A549 (cell line): ENCODE measurements around the gene HESX1. TPM values are rescaled to one million over a fixed set of nuclear protein-coding genes. Genes with fewer than 3 reads are reported as not detected.

ENCODE experiments used
- ATAC-seq, 2 experiments: fragments of 200-7000 bp in 1 of 2; fragments of >200 bp in 1 of 2; cut with Nextera tagmentation in 1 of 2; cut with Tn5 transposase in 1 of 2; 3 replicates each; pipeline versions ENCODE4 v1.8.0 to v1.9.1; 2018 to 2020; ENCODE audit warnings: mild to moderate bottlenecking in 1 of 2, moderate library complexity in 1 of 2
- CTCF ChIA-PET: fragments of 300-600 bp; sonication (Branson Sonifier 250); formaldehyde crosslinking; extraction: SDS; loops from one replicate; lab custom pipeline; 2021; ENCODE audit warnings: antibody characterized with exemption, inconsistent platforms; lab: Yijun Ruan, JAX
- POLR2A ChIA-PET: fragments of 350-600 bp; formaldehyde crosslinking; extraction: SDS; loops from one replicate; lab custom pipeline; 2021; ENCODE audit warnings: antibody characterized with exemption, inconsistent platforms; lab: Yijun Ruan, JAX
- DNase-seq, 2 experiments: peaks; one replicate each; pipeline versions ENCODE4 v3.0.0 to v3.0.0-alpha.2; 2011 to 2016; ENCODE audit warnings: low read depth in 1 of 2, low spot score in 1 of 2
- FAIRE-seq: peaks from 2 replicates; lab custom pipeline; 2011; peaks lifted over from hg19 to GRCh38; lab: Jason Lieb, UNC
- H3K27ac ChIP-seq, 2 experiments: fragments of >200 bp; sonication (Bioruptor Twin); formaldehyde crosslinking; 3 replicates each; pipeline ENCODE4 v1.5.1; 2016 to 2017
- H3K4me1 ChIP-seq: fragments of >200 bp; sonication (Bioruptor Twin); formaldehyde crosslinking; 3 replicates; pipeline ENCODE4 v1.6.1; 2016
- H3K4me2 ChIP-seq: fragments of >200 bp; sonication (Bioruptor Twin); formaldehyde crosslinking; 3 replicates; pipeline ENCODE4 v1.6.1; 2016
- H3K4me3 ChIP-seq: fragments of >200 bp; sonication (Bioruptor Twin); formaldehyde crosslinking; 3 replicates; pipeline ENCODE4 v1.5.1; 2016
- H3K9me3 ChIP-seq: fragments of >200 bp; sonication (Bioruptor Twin); formaldehyde crosslinking; 3 replicates; pipeline ENCODE4 v1.6.1; 2016
- ATOH8 ChIP-seq: fragments of 250-450 bp; sonication (Bioruptor Pico); IDR thresholded peaks from 2 replicates; pipeline ENCODE4 v1.5.0; 2020; ENCODE audit warnings: low read depth, mild to moderate bottlenecking, moderate library complexity
- CEBPB ChIP-seq, 2 experiments: fragments of >200 bp in 1 of 2; sonication (Bioruptor Twin) in 1 of 2; formaldehyde crosslinking in 1 of 2; IDR thresholded peaks; 2 replicates each; pipeline ENCODE4 v1.6.1; 2012 to 2016
- CHD2 ChIP-seq: fragments of 150-350 bp; IDR thresholded peaks from 2 replicates; pipeline ENCODE4 v1.6.1; 2014; ENCODE audit warnings: low read length; ENCODE audit not compliant: partially characterized antibody
- CHD4 ChIP-seq: fragments of 200-600 bp; sonication (generic); IDR thresholded peaks from 2 replicates; pipeline ENCODE4 v1.6.1; 2016; ENCODE audit warnings: antibody characterized with exemption, mild to moderate bottlenecking, borderline replicate concordance
- EHF ChIP-seq: fragments of 250-450 bp; sonication (Bioruptor Pico); IDR thresholded peaks from 2 replicates; pipeline ENCODE4 v1.5.0; 2020; ENCODE audit warnings: mild to moderate bottlenecking
- ELK1 ChIP-seq: fragments of 150-350 bp; IDR thresholded peaks from 2 replicates; pipeline ENCODE4 v1.6.1; 2014; ENCODE audit warnings: low read depth, mild to moderate bottlenecking, low read length
- EP300 ChIP-seq, 2 experiments: fragments of >200 bp; sonication (Bioruptor Twin); formaldehyde crosslinking; IDR thresholded peaks; 2 replicates in 1 of 2; 3 replicates in 1 of 2; pipeline ENCODE4 v1.6.1; 2016 to 2017
- FOSB ChIP-seq: fragments of 250-450 bp; sonication (Bioruptor Pico); IDR thresholded peaks from 2 replicates; pipeline ENCODE4 v1.5.0; 2020; ENCODE audit warnings: mild to moderate bottlenecking, moderate library complexity
- FOSL2 ChIP-seq, 2 experiments: fragments of 450-650 bp in 1 of 2; fragments of >200 bp in 1 of 2; sonication (Bioruptor Twin) in 1 of 2; formaldehyde crosslinking; IDR thresholded peaks; 2 replicates each; pipeline versions ENCODE4 v1.5.0 to v1.6.1; 2016 to 2020; ENCODE audit warnings: mild to moderate bottlenecking in 1 of 2, moderate library complexity in 1 of 2
- FOXS1 ChIP-seq: fragments of 250-450 bp; sonication (Bioruptor Pico); IDR thresholded peaks from 2 replicates; pipeline ENCODE4 v1.5.0; 2020; ENCODE audit warnings: mild to moderate bottlenecking, moderate library complexity
- GATA3 ChIP-seq: IDR thresholded peaks from 2 replicates; pipeline ENCODE4 v1.6.1; 2012; ENCODE audit warnings: borderline replicate concordance
- HES2 ChIP-seq: fragments of >200 bp; sonication (Bioruptor Twin); formaldehyde crosslinking; IDR thresholded peaks from 2 replicates; pipeline ENCODE4 v1.6.1; 2016
- HEYL ChIP-seq: fragments of 250-450 bp; sonication (Bioruptor Pico); IDR thresholded peaks from 2 replicates; pipeline ENCODE4 v1.8.0; 2021; ENCODE audit warnings: mild to moderate bottlenecking, moderate library complexity
- HOXB13 ChIP-seq: fragments of 250-450 bp; sonication (Bioruptor Pico); IDR thresholded peaks from 2 replicates; pipeline ENCODE4 v1.5.0; 2020; ENCODE audit warnings: low read depth, mild to moderate bottlenecking, moderate library complexity
- HOXB5 ChIP-seq: fragments of 250-450 bp; sonication (Bioruptor Pico); IDR thresholded peaks from 2 replicates; pipeline ENCODE4 v1.5.0; 2020; ENCODE audit warnings: mild to moderate bottlenecking, moderate library complexity
- JUN ChIP-seq, 2 experiments: fragments of >200 bp; sonication (Bioruptor Twin); formaldehyde crosslinking; IDR thresholded peaks; 2 replicates in 1 of 2; 3 replicates in 1 of 2; pipeline ENCODE4 v1.6.1; 2016 to 2017
- KDM1A ChIP-seq: fragments of 200-600 bp; sonication (generic); IDR thresholded peaks from 2 replicates; pipeline ENCODE4 v1.6.1; 2016; ENCODE audit warnings: low read depth, mild to moderate bottlenecking
- KDM5A ChIP-seq: fragments of 200-600 bp; sonication (generic); IDR thresholded peaks from 2 replicates; pipeline ENCODE4 v1.6.1; 2016; ENCODE audit warnings: antibody characterized with exemption, mild to moderate bottlenecking
- MAFK ChIP-seq: fragments of 450-650 bp; IDR thresholded peaks from 2 replicates; pipeline ENCODE4 v1.6.1; 2014; ENCODE audit not compliant: partially characterized antibody
- MAZ ChIP-seq: fragments of 150-350 bp; IDR thresholded peaks from 2 replicates; pipeline ENCODE4 v1.6.1; 2014; ENCODE audit warnings: antibody characterized with exemption, low read depth, low read length, borderline replicate concordance
- MYC ChIP-seq: IDR thresholded peaks from 2 replicates; pipeline ENCODE4 v1.6.1; 2012; ENCODE audit warnings: mild to moderate bottlenecking, inconsistent platforms, low read length, improper control_type of control experiment, borderline replicate concordance
- NFE2L2 ChIP-seq: fragments of 150-350 bp; conservative IDR thresholded peaks from 2 replicates; pipeline ENCODE4 v1.6.1; 2014; ENCODE audit warnings: low read length
- PBX3 ChIP-seq: IDR thresholded peaks from 2 replicates; pipeline ENCODE4 v1.6.1; 2012
- PHF8 ChIP-seq: fragments of 200-600 bp; sonication (generic); IDR thresholded peaks from 2 replicates; pipeline ENCODE4 v1.6.1; 2016; ENCODE audit warnings: low read depth, mild to moderate bottlenecking, antibody characterized with exemption, moderate library complexity, borderline replicate concordance
- POLR2A ChIP-seq: IDR thresholded peaks from 2 replicates; pipeline ENCODE4 v1.6.1; 2012; ENCODE audit warnings: mild to moderate bottlenecking, low read length
- POLR2AphosphoS2 ChIP-seq: conservative IDR thresholded peaks from 2 replicates; pipeline ENCODE4 v1.6.1; 2012; ENCODE audit warnings: low read length, improper control_type of control experiment, inconsistent platforms
- RARB ChIP-seq: fragments of 250-450 bp; sonication (Bioruptor Pico); IDR thresholded peaks from 2 replicates; pipeline ENCODE4 v1.8.0; 2021; ENCODE audit warnings: mild to moderate bottlenecking, moderate library complexity
- REST ChIP-seq: fragments of 200-600 bp; sonication (generic); IDR thresholded peaks from 2 replicates; pipeline ENCODE4 v1.6.1; 2016; ENCODE audit warnings: antibody characterized with exemption, mild to moderate bottlenecking, moderate library complexity
- RNF2 ChIP-seq: fragments of 200-600 bp; sonication (generic); IDR thresholded peaks from 2 replicates; pipeline ENCODE4 v1.6.1; 2016; ENCODE audit warnings: low read depth, mild to moderate bottlenecking, antibody characterized with exemption, moderate library complexity, borderline replicate concordance
- SMC3 ChIP-seq: fragments of >200 bp; sonication (Bioruptor Twin); formaldehyde crosslinking; IDR thresholded peaks from 3 replicates; pipeline ENCODE4 v1.6.1; 2018; ENCODE audit warnings: inconsistent platforms
- TFCP2L1 ChIP-seq: fragments of 250-450 bp; sonication (Bioruptor Pico); IDR thresholded peaks from 2 replicates; pipeline ENCODE4 v1.5.0; 2021; ENCODE audit warnings: mild to moderate bottlenecking
- TP53 ChIP-seq: fragments of 250-450 bp; sonication (Bioruptor Pico); IDR thresholded peaks from 2 replicates; pipeline ENCODE4 v1.5.0; 2021; ENCODE audit warnings: mild to moderate bottlenecking, moderate library complexity
- USF2 ChIP-seq: fragments of 450-650 bp; IDR thresholded peaks from 2 replicates; pipeline ENCODE4 v1.6.1; 2014; ENCODE audit warnings: antibody characterized with exemption
- ZFP36 ChIP-seq: fragments of 450-650 bp; IDR thresholded peaks from 2 replicates; pipeline ENCODE4 v1.6.1; 2014; ENCODE audit warnings: borderline replicate concordance; ENCODE audit not compliant: partially characterized antibody
- WGBS: methylation state at CpG from one replicate; pipeline ENCODE4 v1.1.6; 2017; ENCODE audit errors: missing lambda C conversion rate; 5-methylcytosine and 5-hydroxymethylcytosine counted together
- polyA plus RNA-seq, 4 experiments: library from polyadenylated mRNA; depleted of rRNA in 3 of 4; stranded (reverse); fragments of >200 nt; fragmentation: RNase III in 1 of 4; extraction: RNeasy Plus Mini Kit Qiagen cat#74134 plus additional on column Dnase treatment in 1 of 4; gene quantifications; 2 replicates in 3 of 4; 3 replicates in 1 of 4; pipeline ENCODE4 v1.2.3, GENCODE V29; 2011 to 2017

HESX1 gene
- polyA plus RNA-seq, 2 of the 4 experiments (the other 2 are of a cell fraction): 0.35 to 0.87 TPM

- peak; percentile 95 to 98 for ATAC-seq
- FAIRE-seq: no peak
- TF ChIP-seq MAFK: no peak
- no peak for TF ChIP-seq GATA3
- no peak for TF ChIP-seq KDM1A
- no peak for TF ChIP-seq RARB
- no peak for TF ChIP-seq ELK1
- TF ChIP-seq HOXB13: no peak
- no peak for TF ChIP-seq SMC3
- TF ChIP-seq ATOH8: no peak
- TF ChIP-seq USF2: no peak
- no peak for TF ChIP-seq FOSB (CRISPR knock-in tag)
- TF ChIP-seq RNF2: peak; percentile 37; the same call in 1 of the 2 replicates
- TF ChIP-seq HES2: no peak
- TF ChIP-seq PHF8: peak; percentile 37; the same call in 1 of the 2 replicates
- peak; percentile 62 for TF ChIP-seq CHD2
- no peak for TF ChIP-seq CEBPB (IDR thresholded peaks at IDR 0.05)
- no peak for TF ChIP-seq EP300 (IDR thresholded peaks at IDR 0.05)
- TF ChIP-seq POLR2A: peak; percentile 80
- no peak for TF ChIP-seq HEYL (CRISPR knock-in tag)
- TF ChIP-seq JUN (IDR thresholded peaks at IDR 0.05): peak; percentile 29 to 56; a peak in 1 of 5 replicates
- TF ChIP-seq NFE2L2: no peak
- peak; percentile 90 for TF ChIP-seq PBX3
- no peak for TF ChIP-seq EHF (CRISPR knock-in tag)
- no peak for TF ChIP-seq MAZ
- no peak for TF ChIP-seq POLR2AphosphoS2
- no peak for TF ChIP-seq ZFP36
- TF ChIP-seq HOXB5 (CRISPR knock-in tag): no peak
- no peak for TF ChIP-seq TFCP2L1 (CRISPR knock-in tag)
- no peak for TF ChIP-seq FOXS1 (CRISPR knock-in tag)
- no peak for TF ChIP-seq MYC
- TF ChIP-seq KDM5A: no peak
- TF ChIP-seq TP53 (CRISPR knock-in tag): no peak
- TF ChIP-seq FOSL2 (IDR thresholded peaks at IDR 0.05): no peak
- TF ChIP-seq FOSL2 (CRISPR knock-in tag; IDR thresholded peaks at IDR 0.05): no peak
- TF ChIP-seq REST: peak; percentile 48
- TF ChIP-seq CHD4: no peak
These were observed 27.6 kb upstream of the HESX1 start, which contains the start of gene APPL1 for GRCh38 chr3:57227204-57227929. TSS of gene APPL1 (plus strand) at chr3:57227729. CDS start at chr3:57227884, 155 bp downstream.

More at GRCh38 chr3:57227204-57227929, 27.6 kb upstream of the HESX1 start, which contains the start of gene APPL1:
- DNase-seq: peak; percentile 85 to 87
- WGBS: 1% methylated on average over 16 of the region's 71 CpGs
- Histone ChIP-seq H3K4me1 (peaks cover 18% of the 10 kb centered on the region; the same call in 2 of the 3 replicates), H3K4me3 (peak within 1 kb of the TSS; percentile 91), H3K9me3 (no peaks in the 10 kb centered on the region), H3K4me2 (peak within 1 kb of the TSS; percentile 91), H3K27ac (peak within 1 kb of the TSS; percentile 87 to 98)
- POLR2A ChIA-PET: interaction anchor here (0.5 kb wide), 1 partner anchor 528 kb away, joined by 3 read pairs; the partner anchor contains the start of gene SLMAP
- CTCF ChIA-PET: interaction anchor here (1.7 to 2.5 kb wide), 2 partner anchors 57 to 67 kb away, joined by 3 to 12 read pairs; no protein-coding TSS in a partner anchor
